GM23248 (cell line): Measurements from ENCODE around the gene FIBIN. TPM values are rescaled to one million over a fixed set of nuclear protein-coding genes. Genes with fewer than 3 reads are reported as not detected.

Experiments used
- DNase-seq: peaks from one replicate; pipeline ENCODE4 v3.0.0-alpha.2; 2015
- H2AFZ ChIP-seq: fragments of 200-600 bp; sonication (generic); 2 replicates; pipeline ENCODE4 v1.6.1; 2016; ENCODE audit warnings: antibody characterized with exemption
- H3F3A ChIP-seq: fragments of 200-600 bp; sonication (generic); 2 replicates; pipeline ENCODE4 v1.6.1; 2016; ENCODE audit warnings: mild to moderate bottlenecking, antibody characterized with exemption, mixed run types; ENCODE audit not compliant: insufficient read depth
- H3K27ac ChIP-seq: fragments of 200-600 bp; sonication (generic); 2 replicates; pipeline ENCODE4 v1.5.1; 2016; ENCODE audit warnings: mild to moderate bottlenecking
- H3K27me3 ChIP-seq: fragments of 200-600 bp; sonication (generic); replicated peaks from 2 replicates; pipeline ENCODE4 v1.6.1; 2016; ENCODE audit warnings: mild to moderate bottlenecking; ENCODE audit not compliant: insufficient read depth
- H3K36me3 ChIP-seq: fragments of 200-600 bp; sonication (generic); 2 replicates; pipeline ENCODE4 v1.6.1; 2016; ENCODE audit warnings: low read depth, mild to moderate bottlenecking
- H3K4me1 ChIP-seq: fragments of 200-600 bp; sonication (generic); 2 replicates; pipeline ENCODE4 v1.6.1; 2016; ENCODE audit warnings: mild to moderate bottlenecking; ENCODE audit not compliant: insufficient read depth
- H3K4me2 ChIP-seq: fragments of 200-600 bp; sonication (generic); one replicate; pipeline ENCODE4 v1.6.1; 2016; ENCODE audit warnings: mild to moderate bottlenecking; ENCODE audit not compliant: unreplicated experiment
- H3K4me3 ChIP-seq: fragments of 200-600 bp; sonication (generic); 2 replicates; pipeline ENCODE4 v1.5.1; 2016; ENCODE audit warnings: mild to moderate bottlenecking
- H3K79me2 ChIP-seq: fragments of 200-600 bp; sonication (generic); 2 replicates; pipeline ENCODE4 v1.6.1; 2016; ENCODE audit warnings: mild to moderate bottlenecking; ENCODE audit not compliant: insufficient read depth
- H3K9ac ChIP-seq: fragments of 200-600 bp; sonication (generic); 2 replicates; pipeline ENCODE4 v1.6.1; 2016; ENCODE audit warnings: mild to moderate bottlenecking
- H3K9me2 ChIP-seq: fragments of 200-600 bp; sonication (generic); 2 replicates; pipeline ENCODE4 v1.6.1; 2016; ENCODE audit warnings: mixed run types, mild to moderate bottlenecking, moderate library complexity; ENCODE audit not compliant: insufficient read depth
- H3K9me3 ChIP-seq: fragments of 200-600 bp; sonication (generic); one replicate; pipeline ENCODE4 v1.6.1; 2017; ENCODE audit warnings: low read depth
- H4K20me1 ChIP-seq: fragments of 200-600 bp; sonication (generic); 2 replicates; pipeline ENCODE4 v1.6.0; 2016; ENCODE audit not compliant: insufficient read depth
- EZH2 ChIP-seq: fragments of 200-600 bp; sonication (generic); IDR thresholded peaks from 2 replicates; pipeline ENCODE4 v1.6.1; 2018; ENCODE audit warnings: antibody characterized with exemption, mild to moderate bottlenecking; ENCODE audit not compliant: insufficient read depth, poor library complexity, severe bottlenecking
- EZH2phosphoT487 ChIP-seq: fragments of 200-600 bp; sonication (generic); IDR thresholded peaks from 2 replicates; pipeline ENCODE4 v1.6.1; 2018; ENCODE audit warnings: antibody characterized with exemption, moderate library complexity, mild to moderate bottlenecking, low read depth; ENCODE audit not compliant: insufficient read depth
- WGBS, 2 experiments: methylation state at CpG; one replicate each; pipeline ENCODE4 v1.1.6; 2015 to 2017; ENCODE audit warnings: low lambda C conversion rate in 2 of 2, low coverage in 1 of 2; ENCODE audit errors: missing lambda C conversion rate in 2 of 2; 5-methylcytosine and 5-hydroxymethylcytosine counted together
- in situ Hi-C: fragments of 300-500 bp; cut with MboI; formaldehyde crosslinking; loops from 2 replicates; pipeline ENCODE4 v1.15.0; 2020
- polyA plus RNA-seq: library from polyadenylated mRNA; unstranded; fragments of >200 nt; fragmentation: Nextera tagmentation; extraction: Ambion mirVana; gene quantifications from 2 replicates; pipeline ENCODE4 v1.2.1, GENCODE V29; 2016
- total RNA-seq: library from RNA; depleted of rRNA; stranded (reverse); fragments of >200 nt; shearing (Covaris generic); gene quantifications from 2 replicates; pipeline ENCODE4 v1.2.3, GENCODE V29; 2014; rRNA removed

Gene FIBIN
- total RNA-seq = 45.3 and 48.1 TPM in 2 replicates
- polyA plus RNA-seq = 42.2 and 45.8 TPM in 2 replicates

DNA sequence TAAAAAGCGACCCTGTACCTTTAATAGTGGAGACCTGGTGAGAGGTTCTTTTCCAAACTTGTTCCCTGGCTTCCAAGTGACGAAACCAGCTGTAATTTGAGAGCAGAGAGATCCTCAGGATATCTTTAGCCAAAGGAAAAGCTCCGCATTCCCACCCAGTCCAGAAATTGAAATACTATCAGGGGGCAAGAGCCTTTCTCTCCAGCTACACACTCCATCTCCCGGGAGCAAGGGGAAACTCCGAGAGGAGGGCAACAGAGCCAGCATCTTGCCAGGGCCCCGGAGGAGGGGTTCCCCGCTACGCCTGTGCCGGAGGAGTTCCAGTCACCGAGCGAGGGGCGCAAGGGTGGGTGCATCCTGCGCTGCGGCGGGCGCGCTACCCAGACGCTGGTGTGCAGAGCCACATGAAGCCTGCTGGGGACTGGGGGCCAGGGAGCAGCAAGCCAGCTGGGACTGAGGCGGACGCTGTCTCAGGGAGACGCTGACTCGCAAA, at the start of gene FIBIN:
TSS of gene FIBIN (plus strand) at position 148 of the 493 bp plus-strand sequence. CDS start 415 bp downstream, outside the sequence.
- Histone ChIP-seq H3K27me3 (no peaks in the 10 kb centered on the region), H3K36me3 (no peaks in the 10 kb centered on the region), H3K9ac (peak within 1 kb of the TSS; percentile 80), H2AFZ (peak within 1 kb of the TSS; percentile 89), H3K4me3 (peak within 1 kb of the TSS; percentile 95), H3K9me3 (no peaks in the 10 kb centered on the region), H3K4me2 (peak within 1 kb of the TSS; percentile 92), H3K27ac (peak within 1 kb of the TSS; percentile 62), H3K4me1 (peaks cover 35% of the 10 kb centered on the region), H3F3A (peaks cover 26% of the 10 kb centered on the region), H4K20me1 (no peaks in the 10 kb centered on the region), H3K79me2 (peaks cover 37% of the 10 kb centered on the region), H3K9me2 (0 out of 2 replicates have a peak, but pooled peaks cover 4% of the 10 kb centered on the region)
- peak; percentile 69 for DNase-seq
- no peak for TF ChIP-seq EZH2
- TF ChIP-seq EZH2phosphoT487 = no peak
- 0 to 1% methylated on average over 22 of the region's 22 CpGs for WGBS, 2 experiments
- in situ Hi-C loops = loop anchor here (25.0 kb wide), 1 partner anchor 493 kb away; no protein-coding TSS in a partner anchor

DNA sequence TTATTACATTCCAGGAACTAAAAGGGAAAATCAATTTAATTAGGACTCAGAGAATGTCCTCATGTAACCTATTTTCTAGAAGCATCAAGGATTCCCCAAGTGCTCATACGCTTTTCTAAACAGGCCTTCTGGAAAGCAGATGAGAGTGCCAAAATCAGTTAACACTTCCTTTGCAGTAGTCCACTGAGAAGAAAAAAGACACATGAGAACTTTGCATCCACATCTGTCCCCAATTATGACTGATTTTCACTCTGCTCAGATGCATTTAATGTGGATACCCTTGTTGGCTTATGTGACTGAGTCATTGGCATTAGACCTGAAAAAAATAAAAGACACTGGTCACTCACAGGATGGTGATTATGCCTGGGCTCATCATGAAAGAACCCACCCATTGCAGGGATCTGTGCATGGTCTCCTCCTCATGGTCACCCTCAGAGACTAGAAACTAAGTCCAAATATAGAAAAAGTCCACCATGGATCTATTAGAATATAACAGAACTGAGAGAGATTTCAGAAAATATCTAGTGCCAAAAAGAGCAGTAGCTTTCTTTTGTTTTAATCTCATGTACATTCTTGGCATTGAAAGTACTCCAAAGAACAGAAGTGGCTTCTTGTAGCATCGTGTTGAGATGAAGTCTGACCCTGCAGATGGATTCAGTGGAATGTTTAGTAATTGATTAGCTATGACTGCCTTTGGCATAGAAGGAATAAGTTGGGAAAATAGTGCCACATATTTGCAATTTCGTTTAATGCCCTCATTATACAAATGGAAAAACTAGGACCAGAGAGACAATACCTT, 48.8 kb upstream of the FIBIN start:
- Histone ChIP-seq H3K9me2 (no peaks in the 10 kb centered on the region), H3K4me1 (peaks cover 57% of the 10 kb centered on the region), H3F3A (peaks cover 55% of the 10 kb centered on the region), H3K4me2 (peak overlapping the region; percentile 49), H2AFZ (no peak overlapping the region), H4K20me1 (no peaks in the 10 kb centered on the region), H3K27ac (peak overlapping the region; percentile 89), H3K4me3 (0 out of 2 replicates have a peak overlapping the region, but pooled peaks have one; percentile 4), H3K36me3 (no peaks in the 10 kb centered on the region), H3K9me3 (no peaks in the 10 kb centered on the region), H3K9ac (peak overlapping the region; percentile 22; the same call in 1 of the 2 replicates), H3K27me3 (no peaks in the 10 kb centered on the region), H3K79me2 (no peaks in the 10 kb centered on the region)
- 9% methylated on average over 3 of the region's 3 CpGs for WGBS, 2 experiments
- TF ChIP-seq EZH2 (no peak), EZH2phosphoT487 (no peak)
- in situ Hi-C loops = no loop called here
- peak; percentile 77 for DNase-seq

DNA sequence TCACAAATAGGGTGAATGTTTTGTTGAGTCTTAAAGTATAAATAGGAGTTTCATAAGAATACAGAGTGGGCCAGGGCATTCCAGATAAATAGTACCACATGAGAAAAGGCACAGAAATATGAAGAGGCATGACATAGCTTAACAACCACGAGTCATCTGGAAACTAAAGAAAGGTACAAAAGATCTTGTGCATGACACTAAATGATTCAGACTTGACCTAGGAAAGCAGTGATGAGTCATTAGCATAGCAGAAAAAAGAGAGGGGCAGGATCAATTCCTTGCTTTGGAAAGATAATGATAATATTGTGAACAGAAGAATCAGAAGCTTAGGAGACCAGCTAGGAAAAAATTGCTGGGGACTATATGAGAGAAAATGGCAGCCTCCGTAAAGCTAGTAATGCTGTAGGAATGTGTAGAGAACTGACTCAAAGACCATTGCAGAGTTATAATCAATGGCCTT, 47.6 kb upstream of the FIBIN start:
- no peaks in the 10 kb centered on the region for H3K27me3 ChIP-seq
- H3K4me3 ChIP-seq = no peak overlapping the region
- in situ Hi-C loops = no loop called here
- H3F3A ChIP-seq = peaks cover 59% of the 10 kb centered on the region
- no peaks in the 10 kb centered on the region for H3K36me3 ChIP-seq
- peak overlapping the region; percentile 49 for H3K4me2 ChIP-seq
- no peaks in the 10 kb centered on the region for H3K9me2 ChIP-seq
- H2AFZ ChIP-seq = no peak overlapping the region
- H3K9ac ChIP-seq = no peak overlapping the region
- H4K20me1 ChIP-seq = no peaks in the 10 kb centered on the region
- H3K9me3 ChIP-seq = no peaks in the 10 kb centered on the region
- DNase-seq = peak; percentile 78
- H3K27ac ChIP-seq = peak overlapping the region; percentile 89
- no peaks in the 10 kb centered on the region for H3K79me2 ChIP-seq
- peaks cover 66% of the 10 kb centered on the region for H3K4me1 ChIP-seq
- no peak for TF ChIP-seq EZH2
- no peak for TF ChIP-seq EZH2phosphoT487
- WGBS, 2 experiments = 0 to 2% methylated on average over 2 of the region's 2 CpGs

DNA sequence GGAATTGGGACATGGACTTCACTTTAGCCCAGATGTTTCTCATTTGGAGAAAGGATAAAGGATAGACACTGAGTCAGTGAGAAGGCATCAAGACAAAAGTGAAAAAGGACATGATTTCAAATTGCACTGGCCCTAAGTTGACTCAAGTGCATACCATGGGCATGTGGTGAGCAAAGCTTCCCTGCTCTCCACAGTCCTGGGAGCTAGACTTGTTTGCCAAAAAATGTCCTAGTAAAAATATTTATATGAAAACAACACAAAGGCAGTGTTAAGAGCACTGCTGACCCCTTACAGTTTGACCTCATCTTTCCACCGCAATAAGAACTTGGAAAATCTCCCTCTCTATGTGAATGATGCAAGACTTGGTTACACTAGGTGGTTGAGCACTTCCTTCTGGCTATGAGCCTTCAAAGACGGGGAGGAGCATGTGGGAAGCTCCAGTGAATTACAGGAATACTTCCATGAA, 46.5 kb upstream of the FIBIN start:
- H3K4me3 ChIP-seq = 0 out of 2 replicates have a peak overlapping the region, but pooled peaks have one; percentile 13
- H3K4me2 ChIP-seq = peak overlapping the region; percentile 49
- no peak overlapping the region for H2AFZ ChIP-seq
- H3K4me1 ChIP-seq = peaks cover 66% of the 10 kb centered on the region
- H3K27me3 ChIP-seq = no peaks in the 10 kb centered on the region
- H3F3A ChIP-seq = peaks cover 59% of the 10 kb centered on the region
- in situ Hi-C loops = no loop called here
- DNase-seq = peak; percentile 98
- peak overlapping the region; percentile 93 for H3K27ac ChIP-seq
- no peaks in the 10 kb centered on the region for H3K36me3 ChIP-seq
- H3K79me2 ChIP-seq = no peaks in the 10 kb centered on the region
- no peaks in the 10 kb centered on the region for H4K20me1 ChIP-seq
- WGBS, 2 experiments = 0 to 6% methylated on average over 2 of the region's 2 CpGs
- H3K9me2 ChIP-seq = no peaks in the 10 kb centered on the region
- no peaks in the 10 kb centered on the region for H3K9me3 ChIP-seq
- peak overlapping the region; percentile 60 for H3K9ac ChIP-seq
- TF ChIP-seq EZH2phosphoT487 (peak; percentile 85), EZH2 (no peak)
